GM23338 (cell line): ENCODE results near the gene LARGE1. TPM values are rescaled to one million over a fixed set of nuclear protein-coding genes. Genes with fewer than 3 reads are reported as not detected.

Experiments used
- ATAC-seq: fragments of 200-7000 bp; cut with Tn5 transposase; 3 replicates; pipeline ENCODE4 v1.9.1; 2020
- DNase-seq: peaks from one replicate; pipeline ENCODE4 v3.0.0-alpha.2; 2015; ENCODE audit warnings: low spot score
- H2AFZ ChIP-seq: fragments of 200-600 bp; sonication (generic); 2 replicates; pipeline ENCODE4 v1.8.0; 2016; ENCODE audit warnings: antibody characterized with exemption, mild to moderate bottlenecking, moderate library complexity
- H3F3A ChIP-seq: fragments of 200-600 bp; sonication (generic); replicated peaks from 2 replicates; pipeline ENCODE4 v1.8.0; 2017; ENCODE audit warnings: antibody characterized with exemption, mixed run types, low read depth
- H3K27ac ChIP-seq: fragments of 200-600 bp; sonication (generic); 2 replicates; pipeline ENCODE4 v1.6.1; 2016; ENCODE audit warnings: low read depth
- H3K27me3 ChIP-seq: fragments of 200-600 bp; sonication (generic); 2 replicates; pipeline ENCODE4 v1.8.0; 2016; ENCODE audit warnings: mild to moderate bottlenecking, mixed run types, moderate library complexity; ENCODE audit not compliant: insufficient read depth
- H3K36me3 ChIP-seq: fragments of 200-600 bp; sonication (generic); 2 replicates; pipeline ENCODE4 v1.8.0; 2016; ENCODE audit warnings: mild to moderate bottlenecking; ENCODE audit not compliant: insufficient read depth
- H3K4me1 ChIP-seq: fragments of 200-600 bp; sonication (generic); 2 replicates; pipeline ENCODE4 v1.8.0; 2016; ENCODE audit warnings: mild to moderate bottlenecking, moderate library complexity; ENCODE audit not compliant: insufficient read depth
- H3K4me2 ChIP-seq: fragments of 200-600 bp; sonication (generic); 2 replicates; pipeline ENCODE4 v1.7.1; 2017; ENCODE audit warnings: mixed run types
- H3K4me3 ChIP-seq: fragments of 200-600 bp; sonication (generic); 2 replicates; pipeline ENCODE4 v1.6.1; 2016; ENCODE audit warnings: mixed run types
- H3K79me2 ChIP-seq: fragments of 200-600 bp; sonication (generic); replicated peaks from 2 replicates; pipeline ENCODE4 v1.8.0; 2017; ENCODE audit warnings: mild to moderate bottlenecking; ENCODE audit not compliant: insufficient read depth
- H3K9me2 ChIP-seq: fragments of 200-600 bp; sonication (generic); 2 replicates; pipeline ENCODE4 v1.8.0; 2017; ENCODE audit not compliant: insufficient read depth
- H4K20me1 ChIP-seq: fragments of 200-600 bp; sonication (generic); replicated peaks from 2 replicates; pipeline ENCODE4 v1.8.0; 2017; ENCODE audit warnings: mild to moderate bottlenecking; ENCODE audit not compliant: insufficient read depth
- H3K27ac Mint-ChIP-seq: 2 replicates; pipeline ENCODE4 v1.8.0; 2020; ENCODE audit warnings: inconsistent platforms, mild to moderate bottlenecking, moderate library complexity, mixed read lengths
- H3K27me3 Mint-ChIP-seq: 3 replicates; pipeline ENCODE4 v1.8.0; 2022; ENCODE audit warnings: low read depth, mild to moderate bottlenecking, moderate library complexity, mixed read lengths, inconsistent platforms; ENCODE audit not compliant: insufficient read depth, poor library complexity
- H3K36me3 Mint-ChIP-seq: 3 replicates; pipeline ENCODE4 v1.8.0; 2021; ENCODE audit warnings: low read depth, mild to moderate bottlenecking, inconsistent platforms, moderate library complexity, mixed read lengths
- H3K4me1 Mint-ChIP-seq: 3 replicates; pipeline ENCODE4 v1.8.0; 2020; ENCODE audit warnings: mild to moderate bottlenecking, inconsistent platforms, mixed read lengths
- H3K4me3 Mint-ChIP-seq: 3 replicates; pipeline ENCODE4 v1.8.0; 2021; ENCODE audit warnings: moderate library complexity, mild to moderate bottlenecking, inconsistent platforms, mixed read lengths
- H3K9me3 Mint-ChIP-seq: 3 replicates; pipeline ENCODE4 v1.8.0; 2020; ENCODE audit warnings: moderate library complexity, mild to moderate bottlenecking, inconsistent platforms, mixed read lengths
- EZH2 ChIP-seq: fragments of 200-600 bp; sonication (generic); IDR thresholded peaks from one replicate; pipeline ENCODE4 v1.8.0; 2017; ENCODE audit warnings: antibody characterized with exemption, mild to moderate bottlenecking, low read depth; ENCODE audit not compliant: unreplicated experiment
- NANOG ChIP-seq: IDR thresholded peaks from 2 replicates; pipeline ENCODE4 v1.6.1; 2016; ENCODE audit warnings: antibody characterized with exemption, borderline replicate concordance
- REST ChIP-seq: IDR thresholded peaks from one replicate; pipeline ENCODE4 v1.6.1; 2018; ENCODE audit warnings: antibody characterized with exemption; ENCODE audit not compliant: unreplicated experiment
- ZNF114 ChIP-seq: fragments of 250-450 bp; sonication (Bioruptor Pico); IDR thresholded peaks from 2 replicates; pipeline ENCODE4 v1.5.0; 2020; ENCODE audit warnings: mild to moderate bottlenecking, moderate library complexity
- ZNF462 ChIP-seq: fragments of 250-450 bp; sonication (Bioruptor Pico); IDR thresholded peaks from 2 replicates; pipeline ENCODE4 v1.5.0; 2020; ENCODE audit warnings: mild to moderate bottlenecking, moderate library complexity
- polyA plus RNA-seq: library from polyadenylated mRNA; unstranded; fragments of >200 nt; fragmentation: Nextera tagmentation; extraction: Ambion mirVana; gene quantifications from 2 replicates; pipeline ENCODE4 v1.2.1, GENCODE V29; 2016
- total RNA-seq: library from RNA; depleted of rRNA; stranded (reverse); fragments of >200 nt; shearing (Covaris generic); gene quantifications from 2 replicates; pipeline ENCODE4 v1.2.3, GENCODE V29; 2014

The LARGE1 gene
- total and polyA plus RNA-seq, 2 experiments from 2014 or later, result 12.8 to 75.6 TPM

GRCh38 chr22:33271390-33272161, 648.7 kb downstream of the LARGE1 start:
- Mint-ChIP-seq H3K27me3 (peaks cover 4% of the 10 kb centered on the region), H3K4me1 (no peaks in the 10 kb centered on the region), H3K27ac (no peak overlapping the region), H3K9me3 (no peaks in the 10 kb centered on the region; the same call in 2 of the 3 replicates), H3K4me3 (no peak overlapping the region), H3K36me3 (peaks cover 17% of the 10 kb centered on the region; the same call in 2 of the 3 replicates)
- peaks cover 14% of the 10 kb centered on the region for H3K36me3 ChIP-seq
- ATAC-seq (peak; percentile 47; the same call in 2 of the 3 replicates), DNase-seq (no peak)
- no peaks in the 10 kb centered on the region for H3K27me3 ChIP-seq
- TF ChIP-seq ZNF462 (CRISPR knock-in tag) (no peak), ZNF114 (no peak), NANOG (no peak), REST (no peak), EZH2 (no peak)
- no peaks in the 10 kb centered on the region for H3K4me1 ChIP-seq
- H2AFZ ChIP-seq, result no peak overlapping the region
- no peak overlapping the region for H3K27ac ChIP-seq
- no peak overlapping the region for H3K4me2 ChIP-seq
- H3K9me2 ChIP-seq, result no peaks in the 10 kb centered on the region
- peaks cover 9% of the 10 kb centered on the region; the same call in 1 of the 2 replicates for H4K20me1 ChIP-seq
- no peaks in the 10 kb centered on the region for H3K79me2 ChIP-seq
- H3F3A ChIP-seq, result no peaks in the 10 kb centered on the region
- no peak overlapping the region for H3K4me3 ChIP-seq
